Karpas-422 (cell line): ENCODE measurements around the gene ERC1. TPM values are rescaled to one million over a fixed set of nuclear protein-coding genes. Genes with fewer than 3 reads are reported as not detected.

Source experiments
- DNase-seq: peaks from one replicate; pipeline ENCODE4 v3.0.0-alpha.2; 2015
- H2AFZ ChIP-seq: fragments of 200-600 bp; sonication (generic); 2 replicates; pipeline ENCODE4 v1.6.1; 2014; ENCODE audit warnings: antibody characterized with exemption, low read length, mixed read lengths
- H3K27ac ChIP-seq: fragments of 200-600 bp; sonication (generic); 2 replicates; pipeline ENCODE4 v1.5.1; 2014; ENCODE audit warnings: mild to moderate bottlenecking, low read length, moderate library complexity
- H3K27me3 ChIP-seq: fragments of 200-600 bp; sonication (generic); 2 replicates; pipeline ENCODE4 v1.6.1; 2014; ENCODE audit warnings: low read length, mixed read lengths
- H3K36me3 ChIP-seq: fragments of 200-600 bp; sonication (generic); 2 replicates; pipeline ENCODE4 v1.6.1; 2014; ENCODE audit warnings: low read length, mixed read lengths; ENCODE audit not compliant: insufficient read depth
- H3K4me1 ChIP-seq: fragments of 200-600 bp; sonication (generic); 2 replicates; pipeline ENCODE4 v1.6.1; 2014; ENCODE audit warnings: mild to moderate bottlenecking, low read length, mixed read lengths
- H3K4me2 ChIP-seq: fragments of 200-600 bp; sonication (generic); 2 replicates; pipeline ENCODE4 v1.6.1; 2014; ENCODE audit warnings: low read length, low read depth, mild to moderate bottlenecking; ENCODE audit not compliant: poor library complexity, severe bottlenecking
- H3K4me3 ChIP-seq: fragments of 200-600 bp; sonication (generic); 2 replicates; pipeline ENCODE4 v1.5.1; 2014; ENCODE audit warnings: mild to moderate bottlenecking, antibody characterized with exemption, low read length, mixed read lengths
- H3K79me2 ChIP-seq: fragments of 200-600 bp; sonication (generic); 2 replicates; pipeline ENCODE4 v1.6.1; 2014; ENCODE audit warnings: mild to moderate bottlenecking, low read length, mixed read lengths
- H3K9ac ChIP-seq: fragments of 200-600 bp; sonication (generic); 2 replicates; pipeline ENCODE4 v1.6.0; 2014; ENCODE audit warnings: low read length
- H3K9me2 ChIP-seq: fragments of 200-600 bp; sonication (generic), shearing (Covaris generic); replicated peaks from 2 replicates; pipeline ENCODE4 v1.6.0; 2014; ENCODE audit warnings: mild to moderate bottlenecking, low read length, moderate library complexity; ENCODE audit not compliant: insufficient read depth
- H3K9me3 ChIP-seq: fragments of 300-700, 200-600 bp; sonication (generic); 2 replicates; pipeline ENCODE4 v1.6.1; 2014; ENCODE audit warnings: low read length, mixed read lengths
- H4K20me1 ChIP-seq: fragments of 200-600 bp; sonication (generic); 2 replicates; pipeline ENCODE4 v1.6.1; 2014; ENCODE audit warnings: mild to moderate bottlenecking, antibody characterized with exemption, low read length, low read depth; ENCODE audit not compliant: insufficient read depth
- total RNA-seq: library from RNA; depleted of rRNA; stranded (reverse); fragments of >200 nt; shearing (Covaris generic); gene quantifications from 2 replicates; pipeline ENCODE4 v1.2.3, GENCODE V29; 2014; ENCODE audit warnings: low replicate concordance

The ERC1 gene
- total RNA-seq, 1 experiment from 2014 or later: 20.3 TPM

- Histone ChIP-seq H3K79me2 (no peaks in the 10 kb centered on the region), H3K4me3 (no peak overlapping the region), H4K20me1 (no peaks in the 10 kb centered on the region), H3K9me3 (no peaks in the 10 kb centered on the region), H3K27ac (no peak overlapping the region), H3K36me3 (no peaks in the 10 kb centered on the region), H3K9ac (no peak overlapping the region), H2AFZ (no peak overlapping the region), H3K4me1 (no peaks in the 10 kb centered on the region), H3K27me3 (no peaks in the 10 kb centered on the region), H3K9me2 (no peaks in the 10 kb centered on the region), H3K4me2 (no peak overlapping the region)
- no peak for DNase-seq
These were observed 511.3 kb downstream of the ERC1 start for GRCh38 chr12:1502379-1502720.

DNA sequence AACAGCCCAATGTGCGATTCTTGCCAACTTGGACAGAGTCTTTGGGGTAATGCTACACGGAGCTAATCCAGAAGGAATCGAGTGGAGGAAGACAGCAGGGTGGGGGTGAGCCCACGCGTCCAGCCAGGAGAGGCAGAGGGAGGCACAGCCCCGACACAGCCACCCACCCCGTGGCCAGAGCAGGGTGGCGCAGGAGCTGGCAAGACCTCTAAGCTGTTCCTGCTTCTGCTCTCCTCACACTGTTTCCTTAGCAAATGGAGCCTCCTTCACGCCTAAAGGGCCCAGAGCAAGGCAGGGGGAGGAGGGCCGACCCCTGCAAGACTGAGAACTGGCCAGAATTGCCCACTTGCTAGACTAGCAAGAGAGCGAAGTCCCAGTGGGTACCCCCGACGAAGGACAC is 511.8 kb downstream of the ERC1 start:
- H3K9ac ChIP-seq: no peak overlapping the region
- no peak overlapping the region for H3K27ac ChIP-seq
- H3K4me2 ChIP-seq: no peak overlapping the region
- no peaks in the 10 kb centered on the region for H3K9me2 ChIP-seq
- no peaks in the 10 kb centered on the region for H3K9me3 ChIP-seq
- H3K36me3 ChIP-seq: no peaks in the 10 kb centered on the region
- H3K79me2 ChIP-seq: no peaks in the 10 kb centered on the region
- H3K27me3 ChIP-seq: no peaks in the 10 kb centered on the region
- H3K4me3 ChIP-seq: no peak overlapping the region
- no peak overlapping the region for H2AFZ ChIP-seq
- no peaks in the 10 kb centered on the region for H3K4me1 ChIP-seq
- no peaks in the 10 kb centered on the region for H4K20me1 ChIP-seq
- DNase-seq: no peak

DNA sequence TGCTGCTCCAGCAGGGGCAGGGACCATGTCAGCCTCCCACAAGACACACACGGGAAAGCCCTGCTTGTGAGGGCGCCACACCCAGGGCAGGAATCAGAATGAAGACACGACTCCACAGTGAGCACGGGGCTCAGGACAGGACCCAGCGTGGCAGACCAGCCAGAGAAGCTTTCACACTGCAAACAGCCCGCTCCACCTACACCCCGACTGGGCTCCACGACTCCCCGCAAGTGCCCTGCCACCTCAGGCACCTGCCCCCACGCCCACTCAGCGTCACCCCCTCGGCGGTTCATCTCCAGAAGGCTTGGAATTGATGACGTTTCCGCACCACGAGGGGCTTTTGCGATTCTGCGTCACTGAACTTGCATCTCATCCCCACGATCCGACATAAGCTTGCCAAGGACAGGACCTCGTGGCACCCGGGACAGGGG is 512.3 kb downstream of the ERC1 start:
- Histone ChIP-seq H2AFZ (no peak overlapping the region), H3K79me2 (no peaks in the 10 kb centered on the region), H3K27ac (no peak overlapping the region), H3K27me3 (no peaks in the 10 kb centered on the region), H3K36me3 (no peaks in the 10 kb centered on the region), H3K9me3 (no peaks in the 10 kb centered on the region), H3K9me2 (no peaks in the 10 kb centered on the region), H3K4me3 (no peak overlapping the region), H4K20me1 (no peaks in the 10 kb centered on the region), H3K4me1 (no peaks in the 10 kb centered on the region), H3K9ac (no peak overlapping the region), H3K4me2 (no peak overlapping the region)
- DNase-seq: no peak

DNA sequence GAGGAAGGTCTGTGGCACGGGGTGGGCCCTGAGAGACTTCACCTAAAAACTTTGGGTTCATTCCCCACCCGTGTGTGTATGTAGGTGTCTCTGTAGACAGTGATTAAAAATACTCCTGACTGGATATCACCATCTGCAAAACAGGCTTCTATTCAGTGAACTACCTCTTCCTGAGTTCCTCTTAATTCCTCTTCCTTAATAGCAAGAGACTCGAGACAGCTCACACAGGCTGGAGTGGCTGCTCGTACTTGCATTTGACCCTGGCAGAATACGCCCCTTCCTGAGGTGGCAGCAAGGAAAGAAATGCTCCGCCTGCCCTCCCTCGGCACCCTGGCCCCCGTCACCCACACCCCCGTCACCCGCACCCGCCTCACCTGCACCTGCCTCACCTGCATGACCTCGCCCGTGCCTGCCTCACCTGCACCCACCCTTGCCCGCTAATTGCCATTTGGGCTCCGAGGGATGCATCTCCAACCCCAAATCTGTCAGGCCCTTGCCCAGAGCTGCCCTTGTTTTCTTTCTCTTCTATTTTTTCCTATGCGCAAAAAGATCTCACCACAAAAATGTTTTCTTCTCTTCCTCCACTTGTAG is 513.4 kb downstream of the ERC1 start:
- H3K4me2 ChIP-seq: no peak overlapping the region
- no peak for DNase-seq
- H3K9me2 ChIP-seq: no peaks in the 10 kb centered on the region
- no peaks in the 10 kb centered on the region for H4K20me1 ChIP-seq
- H3K27ac ChIP-seq: no peak overlapping the region
- no peaks in the 10 kb centered on the region for H3K9me3 ChIP-seq
- H3K27me3 ChIP-seq: no peaks in the 10 kb centered on the region
- no peak overlapping the region for H3K4me3 ChIP-seq
- no peak overlapping the region for H2AFZ ChIP-seq
- H3K36me3 ChIP-seq: no peaks in the 10 kb centered on the region
- no peak overlapping the region for H3K9ac ChIP-seq
- no peaks in the 10 kb centered on the region for H3K4me1 ChIP-seq
- H3K79me2 ChIP-seq: no peaks in the 10 kb centered on the region

- H3K4me3 ChIP-seq: no peak overlapping the region
- H3K4me2 ChIP-seq: no peak overlapping the region
- DNase-seq: no peak
- H3K9ac ChIP-seq: no peak overlapping the region
- H3K4me1 ChIP-seq: no peaks in the 10 kb centered on the region
- no peaks in the 10 kb centered on the region for H3K9me2 ChIP-seq
- no peaks in the 10 kb centered on the region for H3K27me3 ChIP-seq
- H2AFZ ChIP-seq: no peak overlapping the region
- H3K79me2 ChIP-seq: no peaks in the 10 kb centered on the region
- H3K27ac ChIP-seq: no peak overlapping the region
- H4K20me1 ChIP-seq: no peaks in the 10 kb centered on the region
- H3K36me3 ChIP-seq: no peaks in the 10 kb centered on the region
- no peaks in the 10 kb centered on the region for H3K9me3 ChIP-seq
These were observed 513.9 kb downstream of the ERC1 start for GRCh38 chr12:1504895-1505311.

- no peaks in the 10 kb centered on the region for H3K79me2 ChIP-seq
- H3K9ac ChIP-seq: no peak overlapping the region
- no peak overlapping the region for H3K4me3 ChIP-seq
- H3K9me2 ChIP-seq: no peaks in the 10 kb centered on the region
- H2AFZ ChIP-seq: no peak overlapping the region
- H3K4me1 ChIP-seq: no peaks in the 10 kb centered on the region
- DNase-seq: no peak
- H3K27me3 ChIP-seq: no peaks in the 10 kb centered on the region
- H3K36me3 ChIP-seq: no peaks in the 10 kb centered on the region
- H4K20me1 ChIP-seq: no peaks in the 10 kb centered on the region
- no peak overlapping the region for H3K27ac ChIP-seq
- H3K9me3 ChIP-seq: no peaks in the 10 kb centered on the region
- H3K4me2 ChIP-seq: no peak overlapping the region
These were observed 514.6 kb downstream of the ERC1 start for GRCh38 chr12:1505576-1505975.

DNA sequence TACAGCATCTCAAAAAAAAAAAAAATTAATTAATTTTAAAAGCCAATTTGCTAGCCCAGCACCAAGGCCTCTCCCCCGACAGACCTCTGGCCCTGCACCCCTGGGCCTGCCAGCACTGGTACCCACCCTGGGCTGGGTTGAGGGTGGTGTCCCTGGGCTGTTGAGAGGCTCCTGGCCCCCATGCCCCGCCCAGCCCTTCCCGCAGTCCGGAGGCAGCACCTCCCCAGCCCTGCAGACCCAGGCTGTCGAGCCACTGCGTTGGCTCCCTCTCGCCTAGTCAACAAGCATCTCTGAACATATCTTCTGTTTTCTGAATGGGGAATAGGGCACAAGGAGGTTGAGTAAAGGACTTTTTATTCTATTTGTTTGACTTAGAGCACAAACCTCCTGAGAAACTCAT is 516.3 kb downstream of the ERC1 start:
- H4K20me1 ChIP-seq: no peaks in the 10 kb centered on the region
- no peaks in the 10 kb centered on the region for H3K27me3 ChIP-seq
- H3K4me2 ChIP-seq: no peak overlapping the region
- H3K4me1 ChIP-seq: no peaks in the 10 kb centered on the region
- H3K9me2 ChIP-seq: no peaks in the 10 kb centered on the region
- no peak for DNase-seq
- no peak overlapping the region for H3K4me3 ChIP-seq
- no peak overlapping the region for H3K27ac ChIP-seq
- H3K9ac ChIP-seq: no peak overlapping the region
- H3K9me3 ChIP-seq: no peaks in the 10 kb centered on the region
- H3K79me2 ChIP-seq: no peaks in the 10 kb centered on the region
- no peak overlapping the region for H2AFZ ChIP-seq
- H3K36me3 ChIP-seq: no peaks in the 10 kb centered on the region

DNA sequence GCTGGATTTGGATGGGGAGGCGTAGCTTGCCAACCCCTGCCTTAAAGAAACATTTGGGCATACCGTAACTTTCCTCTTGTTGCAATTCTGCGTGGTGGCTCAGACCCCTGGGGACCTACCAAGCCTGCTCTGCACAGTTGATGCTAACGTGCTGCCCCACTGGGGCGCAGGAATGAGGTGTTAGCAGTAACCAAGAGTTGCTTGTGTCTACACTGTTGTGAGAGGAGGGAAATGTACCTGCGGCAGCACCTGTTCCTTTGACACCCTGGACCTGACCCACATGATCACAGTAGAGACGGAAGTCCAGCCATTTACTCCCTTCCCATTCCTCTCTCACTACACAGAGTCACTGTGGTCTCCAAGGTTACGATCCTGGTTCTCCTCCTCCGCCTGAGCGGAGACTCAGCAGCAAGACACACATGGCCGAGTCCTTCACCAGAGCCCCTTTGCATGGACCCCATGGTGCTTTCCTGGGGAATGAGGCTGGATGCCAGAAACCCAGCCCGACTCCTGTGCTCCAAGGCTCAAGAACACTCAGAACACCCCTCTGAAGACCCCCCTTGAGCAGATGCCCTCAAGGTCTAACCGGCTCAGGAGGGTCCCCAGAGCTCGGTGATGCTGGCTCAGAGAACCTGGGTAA is 518.5 kb downstream of the ERC1 start:
- Histone ChIP-seq H3K27ac (no peak overlapping the region), H3K4me2 (no peak overlapping the region), H3K4me1 (no peaks in the 10 kb centered on the region), H3K27me3 (no peaks in the 10 kb centered on the region), H3K36me3 (no peaks in the 10 kb centered on the region), H4K20me1 (no peaks in the 10 kb centered on the region), H3K79me2 (no peaks in the 10 kb centered on the region), H3K4me3 (no peak overlapping the region), H3K9ac (no peak overlapping the region), H3K9me3 (no peaks in the 10 kb centered on the region), H3K9me2 (no peaks in the 10 kb centered on the region), H2AFZ (no peak overlapping the region)
- no peak for DNase-seq
